A549 (cell line): Measurements from ENCODE around the gene TFDP1. TPM values are rescaled to one million over a fixed set of nuclear protein-coding genes. Genes with fewer than 3 reads are reported as not detected.

Source experiments
- ATAC-seq, 2 experiments: fragments of 200-7000 bp in 1 of 2; fragments of >200 bp in 1 of 2; cut with Nextera tagmentation in 1 of 2; cut with Tn5 transposase in 1 of 2; 3 replicates each; pipeline versions ENCODE4 v1.8.0 to v1.9.1; 2018 to 2020; ENCODE audit warnings: mild to moderate bottlenecking in 1 of 2, moderate library complexity in 1 of 2
- CTCF ChIA-PET: fragments of 300-600 bp; sonication (Branson Sonifier 250); formaldehyde crosslinking; extraction: SDS; loops from one replicate; lab custom pipeline; 2021; ENCODE audit warnings: antibody characterized with exemption, inconsistent platforms; lab: Yijun Ruan, JAX
- POLR2A ChIA-PET: fragments of 350-600 bp; formaldehyde crosslinking; extraction: SDS; loops from one replicate; lab custom pipeline; 2021; ENCODE audit warnings: antibody characterized with exemption, inconsistent platforms; lab: Yijun Ruan, JAX
- DNase-seq, 2 experiments: peaks; one replicate each; pipeline versions ENCODE4 v3.0.0 to v3.0.0-alpha.2; 2011 to 2016; ENCODE audit warnings: low read depth in 1 of 2, low spot score in 1 of 2
- FAIRE-seq: peaks from 2 replicates; lab custom pipeline; 2011; peaks lifted over from hg19 to GRCh38; lab: Jason Lieb, UNC
- H3K27ac ChIP-seq, 2 experiments: fragments of >200 bp; sonication (Bioruptor Twin); formaldehyde crosslinking; 3 replicates each; pipeline ENCODE4 v1.5.1; 2016 to 2017
- H3K4me1 ChIP-seq: fragments of >200 bp; sonication (Bioruptor Twin); formaldehyde crosslinking; 3 replicates; pipeline ENCODE4 v1.6.1; 2016
- H3K4me2 ChIP-seq: fragments of >200 bp; sonication (Bioruptor Twin); formaldehyde crosslinking; 3 replicates; pipeline ENCODE4 v1.6.1; 2016
- H3K4me3 ChIP-seq: fragments of >200 bp; sonication (Bioruptor Twin); formaldehyde crosslinking; 3 replicates; pipeline ENCODE4 v1.5.1; 2016
- H3K9me3 ChIP-seq: fragments of >200 bp; sonication (Bioruptor Twin); formaldehyde crosslinking; 3 replicates; pipeline ENCODE4 v1.6.1; 2016
- CHD2 ChIP-seq: fragments of 150-350 bp; IDR thresholded peaks from 2 replicates; pipeline ENCODE4 v1.6.1; 2014; ENCODE audit warnings: low read length; ENCODE audit not compliant: partially characterized antibody
- E2F6 ChIP-seq: IDR thresholded peaks from 2 replicates; pipeline ENCODE4 v1.6.1; 2012; ENCODE audit warnings: low read depth, borderline replicate concordance
- EHMT2 ChIP-seq: fragments of 200-600 bp; sonication (generic); IDR thresholded peaks from 2 replicates; pipeline ENCODE4 v1.6.1; 2016; ENCODE audit warnings: antibody characterized with exemption, low read depth, mild to moderate bottlenecking, moderate library complexity
- EP300 ChIP-seq, 2 experiments: fragments of >200 bp; sonication (Bioruptor Twin); formaldehyde crosslinking; IDR thresholded peaks; 2 replicates in 1 of 2; 3 replicates in 1 of 2; pipeline ENCODE4 v1.6.1; 2016 to 2017
- FOSB ChIP-seq: fragments of 250-450 bp; sonication (Bioruptor Pico); IDR thresholded peaks from 2 replicates; pipeline ENCODE4 v1.5.0; 2020; ENCODE audit warnings: mild to moderate bottlenecking, moderate library complexity
- JUN ChIP-seq, 2 experiments: fragments of >200 bp; sonication (Bioruptor Twin); formaldehyde crosslinking; IDR thresholded peaks; 2 replicates in 1 of 2; 3 replicates in 1 of 2; pipeline ENCODE4 v1.6.1; 2016 to 2017
- JUNB ChIP-seq: fragments of >200 bp; sonication (Bioruptor Twin); formaldehyde crosslinking; IDR thresholded peaks from 2 replicates; pipeline ENCODE4 v1.6.1; 2016
- MAX ChIP-seq: IDR thresholded peaks from 2 replicates; pipeline ENCODE4 v1.6.1; 2012
- MAZ ChIP-seq: fragments of 150-350 bp; IDR thresholded peaks from 2 replicates; pipeline ENCODE4 v1.6.1; 2014; ENCODE audit warnings: antibody characterized with exemption, low read depth, low read length, borderline replicate concordance
- NFE2L2 ChIP-seq: fragments of 150-350 bp; conservative IDR thresholded peaks from 2 replicates; pipeline ENCODE4 v1.6.1; 2014; ENCODE audit warnings: low read length
- PBX3 ChIP-seq: IDR thresholded peaks from 2 replicates; pipeline ENCODE4 v1.6.1; 2012
- RAD21 ChIP-seq, 2 experiments: fragments of >200 bp in 1 of 2; sonication (Bioruptor Twin) in 1 of 2; formaldehyde crosslinking in 1 of 2; IDR thresholded peaks in 1 of 2; conservative IDR thresholded peaks in 1 of 2; 2 replicates in 1 of 2; 3 replicates in 1 of 2; pipeline ENCODE4 v1.6.1; 2012 to 2018; ENCODE audit warnings: inconsistent platforms in 1 of 2
- REST ChIP-seq: fragments of 200-600 bp; sonication (generic); IDR thresholded peaks from 2 replicates; pipeline ENCODE4 v1.6.1; 2016; ENCODE audit warnings: antibody characterized with exemption, mild to moderate bottlenecking, moderate library complexity
- RFX5 ChIP-seq: fragments of 450-650 bp; IDR thresholded peaks from 2 replicates; pipeline ENCODE4 v1.7.1; 2014; ENCODE audit warnings: antibody characterized with exemption, mild to moderate bottlenecking, moderate library complexity
- SMC3 ChIP-seq: fragments of >200 bp; sonication (Bioruptor Twin); formaldehyde crosslinking; IDR thresholded peaks from 3 replicates; pipeline ENCODE4 v1.6.1; 2018; ENCODE audit warnings: inconsistent platforms
- TFCP2L1 ChIP-seq: fragments of 250-450 bp; sonication (Bioruptor Pico); IDR thresholded peaks from 2 replicates; pipeline ENCODE4 v1.5.0; 2021; ENCODE audit warnings: mild to moderate bottlenecking
- ZFP36 ChIP-seq: fragments of 450-650 bp; IDR thresholded peaks from 2 replicates; pipeline ENCODE4 v1.6.1; 2014; ENCODE audit warnings: borderline replicate concordance; ENCODE audit not compliant: partially characterized antibody
- ZNF302 ChIP-seq: fragments of 250-450 bp; sonication (Bioruptor Pico); IDR thresholded peaks from 2 replicates; pipeline ENCODE4 v1.9.0; 2021; ENCODE audit warnings: inconsistent platforms, mild to moderate bottlenecking, moderate library complexity
- WGBS: methylation state at CpG from one replicate; pipeline ENCODE4 v1.1.6; 2017; ENCODE audit errors: missing lambda C conversion rate; 5-methylcytosine and 5-hydroxymethylcytosine counted together
- polyA plus RNA-seq, 4 experiments: library from polyadenylated mRNA; depleted of rRNA in 3 of 4; stranded (reverse); fragments of >200 nt; fragmentation: RNase III in 1 of 4; extraction: RNeasy Plus Mini Kit Qiagen cat#74134 plus additional on column Dnase treatment in 1 of 4; gene quantifications; 2 replicates in 3 of 4; 3 replicates in 1 of 4; pipeline ENCODE4 v1.2.3, GENCODE V29; 2011 to 2017

TFDP1 gene
- polyA plus RNA-seq, 2 of the 4 experiments (the other 2 are of a cell fraction): 73.2 to 88.4 TPM

- TF ChIP-seq JUN (IDR thresholded peaks at IDR 0.05) (no peak), FOSB (CRISPR knock-in tag) (no peak), CHD2 (no peak)
- FAIRE-seq (no peak), ATAC-seq (no peak), DNase-seq (no peak)
- Histone ChIP-seq H3K4me2 (no peak overlapping the region), H3K9me3 (no peaks in the 10 kb centered on the region), H3K4me3 (no peak overlapping the region), H3K4me1 (no peaks in the 10 kb centered on the region), H3K27ac (no peak overlapping the region)
- ChIA-PET POLR2A (no interaction called here), CTCF (no interaction called here)
- 96% methylated on average over 16 of the region's 16 CpGs for WGBS
These were observed 29.3 kb downstream of the TFDP1 start for GRCh38 chr13:113613789-113614379.

- DNase-seq (no peak), ATAC-seq (no peak), FAIRE-seq (no peak)
- ChIA-PET POLR2A (no interaction called here), CTCF (interaction anchor here (0.6 kb wide), 1 partner anchor 929 kb away, joined by 3 read pairs; no protein-coding TSS in a partner anchor)
- Histone ChIP-seq H3K4me2 (no peak overlapping the region), H3K27ac (no peak overlapping the region), H3K4me3 (no peak overlapping the region), H3K4me1 (no peaks in the 10 kb centered on the region), H3K9me3 (no peaks in the 10 kb centered on the region)
- no peak for TF ChIP-seq RFX5
- no peak for TF ChIP-seq ZNF302 (CRISPR knock-in tag)
- TF ChIP-seq ZFP36: no peak
- no peak for TF ChIP-seq NFE2L2
- no peak for TF ChIP-seq TFCP2L1
- TF ChIP-seq JUNB: no peak
- no peak for TF ChIP-seq E2F6
- TF ChIP-seq MAX: no peak
- no peak for TF ChIP-seq PBX3
- TF ChIP-seq SMC3: no peak
- TF ChIP-seq RAD21 (conservative IDR thresholded peaks at IDR 0.05 in 1 of 2, IDR thresholded peaks at IDR 0.05 in 1 of 2): no peak
- TF ChIP-seq JUN (IDR thresholded peaks at IDR 0.05): no peak
- TF ChIP-seq EHMT2: no peak
- no peak for TF ChIP-seq MAZ
- TF ChIP-seq EP300 (IDR thresholded peaks at IDR 0.05): no peak
- no peak for TF ChIP-seq REST
- 95% methylated on average over 20 of the region's 20 CpGs for WGBS
These were observed 31.8 kb downstream of the TFDP1 start for GRCh38 chr13:113616281-113616906.
